RWPE2 (cell line): Measurements from ENCODE around the gene NDUFAF5.

ENCODE experiments used
- ATAC-seq: fragments of 200-7000 bp; cut with Tn5 transposase; 3 replicates; pipeline ENCODE4 v1.9.1; 2021; ENCODE audit warnings: low read depth
- DNase-seq: peaks from one replicate; pipeline ENCODE4 v3.0.0-alpha.2; 2020; ENCODE audit warnings: low spot score
- H3K27ac ChIP-seq: fragments of 450-650 bp; 2 replicates; pipeline ENCODE4 v1.5.1; 2017; ENCODE audit warnings: mild to moderate bottlenecking; ENCODE audit not compliant: poor library complexity, severe bottlenecking
- H3K27me3 ChIP-seq: fragments of 250-450 bp; sonication (Bioruptor Pico); 2 replicates; pipeline ENCODE4 v1.5.1; 2021; ENCODE audit warnings: mild to moderate bottlenecking, moderate library complexity; ENCODE audit not compliant: insufficient read depth, poor library complexity, severe bottlenecking
- H3K36me3 ChIP-seq: fragments of 250-450 bp; sonication (Bioruptor Pico); 2 replicates; pipeline ENCODE4 v1.5.1; 2020; ENCODE audit warnings: low read depth, mild to moderate bottlenecking, moderate library complexity
- H3K4me1 ChIP-seq: fragments of 250-450 bp; sonication (Bioruptor Pico); 2 replicates; pipeline ENCODE4 v1.5.1; 2021; ENCODE audit warnings: mild to moderate bottlenecking, moderate library complexity; ENCODE audit not compliant: insufficient read depth, poor library complexity, severe bottlenecking
- H3K4me3 ChIP-seq: fragments of 250-450 bp; sonication (Bioruptor Pico); 2 replicates; pipeline ENCODE4 v1.5.1; 2021; ENCODE audit warnings: mild to moderate bottlenecking, moderate library complexity; ENCODE audit not compliant: severe bottlenecking
- H3K9me3 ChIP-seq: fragments of 250-450 bp; sonication (Bioruptor Pico); 2 replicates; pipeline ENCODE4 v1.5.1; 2021; ENCODE audit warnings: mild to moderate bottlenecking, moderate library complexity; ENCODE audit not compliant: severe bottlenecking
- TF ChIP-seq, protein P1 (sequence below): fragments of 450-650 bp; IDR thresholded peaks from one replicate; pipeline ENCODE4 v1.5.1; 2017; ENCODE audit warnings: mild to moderate bottlenecking, moderate library complexity; ENCODE audit not compliant: poor library complexity, severe bottlenecking

The NDUFAF5 gene

DNA sequence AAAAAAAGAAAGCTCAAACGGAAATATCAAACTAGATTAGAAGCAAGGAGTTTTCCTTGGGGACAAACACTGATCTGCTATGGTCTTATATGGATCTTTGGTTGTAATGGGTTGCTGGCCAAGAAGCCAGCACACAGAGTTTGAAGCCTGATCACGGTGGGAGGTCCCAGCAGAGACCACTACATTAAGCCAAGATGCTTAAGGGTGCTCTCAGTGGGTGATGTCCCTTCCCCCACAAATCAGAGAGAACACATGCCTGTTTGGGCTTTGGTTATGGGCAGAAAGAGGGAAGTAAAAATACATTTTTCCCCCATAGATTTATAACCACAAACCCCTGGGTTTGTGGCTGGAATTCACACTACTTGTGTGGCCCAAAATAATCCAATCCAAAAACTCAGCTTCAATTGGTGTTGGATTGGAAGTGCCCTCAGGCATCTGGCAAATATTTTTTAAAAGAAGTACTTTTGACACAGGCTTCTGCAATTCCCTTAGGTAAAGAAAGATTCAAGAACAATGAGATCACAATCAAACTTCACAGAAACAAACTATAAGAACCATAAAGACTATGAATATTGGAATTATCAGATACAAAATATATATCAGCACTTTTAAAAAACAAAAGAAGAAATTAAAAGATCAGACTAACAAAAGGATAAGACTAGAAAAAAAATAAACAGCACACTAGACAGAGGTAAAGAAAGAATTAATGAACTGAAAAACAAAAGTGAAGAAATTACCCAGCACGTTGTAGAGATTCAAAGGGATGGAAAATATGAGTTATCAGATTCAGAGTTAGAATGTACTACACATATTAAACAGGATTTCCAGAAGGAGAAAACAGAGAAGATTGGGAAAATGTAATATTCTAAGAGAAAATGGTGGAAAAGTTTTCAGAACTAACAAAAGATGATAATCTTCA is 44.8 kb upstream of the NDUFAF5 start:
- H3K27ac ChIP-seq: no peak overlapping the region
- DNase-seq (no peak), ATAC-seq (no peak)

GRCh38 chr20:13741879-13742278 is 42.9 kb upstream of the NDUFAF5 start:
- DNase-seq (no peak), ATAC-seq (no peak)
- Histone ChIP-seq H3K27me3 (no peaks in the 10 kb centered on the region), H3K4me1 (no peaks in the 10 kb centered on the region), H3K36me3 (peaks cover 55% of the 10 kb centered on the region), H3K27ac (no peak overlapping the region), H3K4me3 (no peak overlapping the region), H3K9me3 (no peaks in the 10 kb centered on the region)
- TF ChIP-seq, protein P1, sequence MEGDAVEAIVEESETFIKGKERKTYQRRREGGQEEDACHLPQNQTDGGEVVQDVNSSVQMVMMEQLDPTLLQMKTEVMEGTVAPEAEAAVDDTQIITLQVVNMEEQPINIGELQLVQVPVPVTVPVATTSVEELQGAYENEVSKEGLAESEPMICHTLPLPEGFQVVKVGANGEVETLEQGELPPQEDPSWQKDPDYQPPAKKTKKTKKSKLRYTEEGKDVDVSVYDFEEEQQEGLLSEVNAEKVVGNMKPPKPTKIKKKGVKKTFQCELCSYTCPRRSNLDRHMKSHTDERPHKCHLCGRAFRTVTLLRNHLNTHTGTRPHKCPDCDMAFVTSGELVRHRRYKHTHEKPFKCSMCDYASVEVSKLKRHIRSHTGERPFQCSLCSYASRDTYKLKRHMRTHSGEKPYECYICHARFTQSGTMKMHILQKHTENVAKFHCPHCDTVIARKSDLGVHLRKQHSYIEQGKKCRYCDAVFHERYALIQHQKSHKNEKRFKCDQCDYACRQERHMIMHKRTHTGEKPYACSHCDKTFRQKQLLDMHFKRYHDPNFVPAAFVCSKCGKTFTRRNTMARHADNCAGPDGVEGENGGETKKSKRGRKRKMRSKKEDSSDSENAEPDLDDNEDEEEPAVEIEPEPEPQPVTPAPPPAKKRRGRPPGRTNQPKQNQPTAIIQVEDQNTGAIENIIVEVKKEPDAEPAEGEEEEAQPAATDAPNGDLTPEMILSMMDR: no peak

More for the DNA sequence above, 44.8 kb upstream of the NDUFAF5 start:
- Histone ChIP-seq H3K36me3 (peaks cover 44% of the 10 kb centered on the region), H3K27me3 (no peaks in the 10 kb centered on the region), H3K9me3 (no peaks in the 10 kb centered on the region), H3K4me1 (no peaks in the 10 kb centered on the region), H3K4me3 (no peak overlapping the region)
- TF ChIP-seq, protein P1: no peak

DNA sequence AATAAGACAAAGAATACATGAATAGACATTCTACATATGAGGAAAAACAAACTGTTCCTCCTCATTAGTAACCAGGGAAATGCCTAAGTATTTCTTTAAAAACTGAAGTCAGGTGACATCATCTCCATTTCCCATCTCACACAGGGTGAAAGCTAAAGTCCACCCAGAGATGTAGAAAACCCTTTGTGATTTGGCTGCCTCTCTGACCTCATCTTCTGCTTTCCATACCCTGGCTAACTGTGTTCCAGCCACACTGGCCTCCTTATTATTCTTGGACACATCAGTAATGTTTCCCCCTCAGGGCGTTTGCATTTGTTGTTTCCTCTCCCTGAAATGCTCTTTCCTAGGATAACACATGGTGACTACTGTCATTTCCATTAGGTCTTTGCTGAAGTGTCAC is 40.5 kb upstream of the NDUFAF5 start:
- ATAC-seq (no peak), DNase-seq (no peak)
- Histone ChIP-seq H3K9me3 (no peaks in the 10 kb centered on the region), H3K4me3 (no peak overlapping the region), H3K4me1 (no peaks in the 10 kb centered on the region), H3K27me3 (no peaks in the 10 kb centered on the region), H3K36me3 (peaks cover 51% of the 10 kb centered on the region), H3K27ac (no peak overlapping the region)
- TF ChIP-seq, protein P1: no peak

GRCh38 chr20:13745784-13746183 is 39.0 kb upstream of the NDUFAF5 start:
- H3K27me3 ChIP-seq: no peaks in the 10 kb centered on the region
- no peaks in the 10 kb centered on the region for H3K4me1 ChIP-seq
- H3K36me3 ChIP-seq: peaks cover 43% of the 10 kb centered on the region
- ATAC-seq: no peak
- no peak for DNase-seq
- TF ChIP-seq, protein P1: no peak
- no peak overlapping the region for H3K27ac ChIP-seq
- H3K9me3 ChIP-seq: no peaks in the 10 kb centered on the region
- no peak overlapping the region for H3K4me3 ChIP-seq

DNA sequence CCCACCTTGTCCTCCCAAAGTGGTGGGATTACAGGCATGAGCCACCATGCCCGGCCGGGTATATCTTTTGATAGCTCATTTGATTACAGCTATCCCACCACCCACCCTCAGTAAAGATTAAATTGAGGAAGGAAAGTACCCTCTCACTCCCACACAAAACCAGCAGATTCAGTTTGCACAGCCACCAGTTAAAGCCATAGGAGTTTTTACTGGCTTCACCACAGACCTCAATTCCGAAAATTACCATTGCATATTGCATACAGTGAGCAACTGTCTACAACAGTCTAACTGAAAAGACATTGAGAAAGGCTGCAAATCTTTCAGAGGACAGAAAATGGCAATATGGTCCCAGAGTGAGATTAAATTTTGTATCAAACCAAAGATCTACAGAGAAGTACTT is 35.0 kb upstream of the NDUFAF5 start:
- H3K4me1 ChIP-seq: no peaks in the 10 kb centered on the region
- H3K4me3 ChIP-seq: no peak overlapping the region
- DNase-seq (no peak), ATAC-seq (no peak)
- no peaks in the 10 kb centered on the region for H3K27me3 ChIP-seq
- no peaks in the 10 kb centered on the region for H3K9me3 ChIP-seq
- H3K36me3 ChIP-seq: peaks cover 35% of the 10 kb centered on the region
- TF ChIP-seq, protein P1: no peak
- H3K27ac ChIP-seq: no peak overlapping the region
